NB4 (cell line): Measurements from ENCODE around the gene MINDY4.

Experiments
- POLR2A ChIP-seq: IDR thresholded peaks from 2 replicates; pipeline ENCODE4 v1.6.1; 2011; ENCODE audit warnings: mild to moderate bottlenecking; ENCODE audit not compliant: insufficient read length; ENCODE audit errors: extremely low read depth
- TF ChIP-seq, protein P1 (sequence below): IDR thresholded peaks from one replicate; pipeline ENCODE4 v1.5.1; 2012; ENCODE audit warnings: low read depth, low read length

DNA sequence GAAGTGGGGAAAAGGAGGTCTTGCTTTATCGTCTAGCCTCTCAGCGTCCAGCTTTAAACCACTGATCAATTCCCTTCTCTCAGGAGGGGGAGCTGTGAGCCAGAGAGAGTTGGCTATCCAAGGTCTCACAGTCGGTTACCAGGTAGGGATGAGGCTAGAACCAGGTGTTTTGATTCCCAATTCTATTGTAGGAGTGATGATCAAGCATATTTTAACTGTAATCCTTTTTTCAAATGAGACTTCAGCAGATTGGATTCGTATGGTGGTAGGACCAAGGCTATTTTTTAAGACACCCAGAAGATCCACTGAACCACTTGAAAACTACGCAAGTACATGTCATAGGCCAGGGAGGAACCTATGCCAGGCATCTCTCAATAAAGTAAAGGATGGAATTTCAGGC lies 8.4 kb downstream of the MINDY4 start:
- TF ChIP-seq POLR2A, result no peak
- TF ChIP-seq, protein P1, sequence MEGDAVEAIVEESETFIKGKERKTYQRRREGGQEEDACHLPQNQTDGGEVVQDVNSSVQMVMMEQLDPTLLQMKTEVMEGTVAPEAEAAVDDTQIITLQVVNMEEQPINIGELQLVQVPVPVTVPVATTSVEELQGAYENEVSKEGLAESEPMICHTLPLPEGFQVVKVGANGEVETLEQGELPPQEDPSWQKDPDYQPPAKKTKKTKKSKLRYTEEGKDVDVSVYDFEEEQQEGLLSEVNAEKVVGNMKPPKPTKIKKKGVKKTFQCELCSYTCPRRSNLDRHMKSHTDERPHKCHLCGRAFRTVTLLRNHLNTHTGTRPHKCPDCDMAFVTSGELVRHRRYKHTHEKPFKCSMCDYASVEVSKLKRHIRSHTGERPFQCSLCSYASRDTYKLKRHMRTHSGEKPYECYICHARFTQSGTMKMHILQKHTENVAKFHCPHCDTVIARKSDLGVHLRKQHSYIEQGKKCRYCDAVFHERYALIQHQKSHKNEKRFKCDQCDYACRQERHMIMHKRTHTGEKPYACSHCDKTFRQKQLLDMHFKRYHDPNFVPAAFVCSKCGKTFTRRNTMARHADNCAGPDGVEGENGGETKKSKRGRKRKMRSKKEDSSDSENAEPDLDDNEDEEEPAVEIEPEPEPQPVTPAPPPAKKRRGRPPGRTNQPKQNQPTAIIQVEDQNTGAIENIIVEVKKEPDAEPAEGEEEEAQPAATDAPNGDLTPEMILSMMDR, result no peak
